Embryonic facial prominence (tissue), 1 donor: Measurements from ENCODE around the gene RPLP1.

Source experiments
- DNase-seq: peaks from one replicate; pipeline ENCODE4 v3.0.0-alpha.2; 2016; ENCODE audit errors: extremely low spot score

Gene RPLP1

DNA sequence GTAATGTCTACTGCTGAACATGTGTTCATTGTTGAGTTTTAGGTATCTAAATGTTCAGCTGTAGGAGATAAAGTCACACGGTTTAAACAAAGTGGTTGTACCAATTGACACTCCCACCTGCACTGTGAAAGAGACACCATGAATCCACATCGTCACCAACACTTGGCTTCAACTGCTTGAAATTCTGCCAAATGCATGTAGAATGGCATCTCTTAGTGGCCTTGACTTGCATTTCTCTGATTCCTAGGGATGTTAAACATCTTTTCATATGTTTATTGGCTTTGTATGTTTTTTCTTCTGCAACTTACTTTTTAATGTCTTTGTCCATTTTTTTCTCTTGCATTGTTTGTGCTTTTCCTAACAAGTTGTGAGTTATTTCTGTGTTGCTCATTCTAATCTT lies 43.4 kb downstream of the RPLP1 start:
- DNase-seq, result no peak

DNA sequence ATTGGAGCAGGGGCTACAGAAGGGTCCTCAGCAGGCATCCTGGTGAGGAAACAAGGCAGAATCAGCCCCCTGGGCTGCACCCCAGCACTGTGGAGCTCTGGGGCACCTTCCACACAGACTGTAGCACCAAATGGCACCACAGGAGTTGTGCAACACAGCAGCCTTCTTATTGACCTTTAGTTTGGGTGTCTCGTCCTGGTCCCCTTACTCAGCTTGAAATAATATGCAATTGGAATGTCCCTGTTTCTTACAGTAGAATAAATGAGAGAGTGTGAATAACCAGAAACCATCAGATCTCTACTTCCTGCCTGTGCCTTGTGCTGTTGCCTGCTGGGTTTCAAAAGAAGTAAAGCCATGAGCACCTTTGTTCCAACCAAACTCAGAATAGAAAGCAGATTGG lies 44.5 kb downstream of the RPLP1 start:
- no peak for DNase-seq

DNA sequence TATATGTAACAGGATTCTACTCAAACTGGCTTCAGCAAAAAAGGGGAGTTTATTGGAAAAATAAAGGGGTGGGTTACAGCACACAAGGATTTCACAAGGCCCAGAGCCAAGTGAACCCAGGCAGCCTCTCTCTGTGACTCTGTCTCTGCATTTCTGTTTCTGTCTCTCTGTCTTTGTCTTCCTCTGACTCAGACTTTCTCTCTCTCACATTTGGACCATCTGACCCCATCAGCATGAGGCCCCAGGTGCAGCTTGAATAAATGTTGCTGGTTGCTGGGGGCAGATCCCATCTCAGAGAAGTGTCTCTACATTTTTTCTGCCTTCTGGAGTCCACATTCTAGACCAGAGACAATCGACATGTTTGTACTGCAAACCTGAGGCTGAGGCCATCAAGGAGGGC lies 45.0 kb downstream of the RPLP1 start:
- DNase-seq, result no peak

GRCh38 chr15:69498282-69498681 lies 45.7 kb downstream of the RPLP1 start:
- no peak for DNase-seq

GRCh38 chr15:69498987-69499386 lies 46.4 kb downstream of the RPLP1 start:
- DNase-seq, result no peak

- no peak for DNase-seq
Observed at GRCh38 chr15:69499521-69500211, 47.0 kb downstream of the RPLP1 start.

- no peak for DNase-seq
Observed at GRCh38 chr15:69500339-69500738, 47.7 kb downstream of the RPLP1 start.

DNA sequence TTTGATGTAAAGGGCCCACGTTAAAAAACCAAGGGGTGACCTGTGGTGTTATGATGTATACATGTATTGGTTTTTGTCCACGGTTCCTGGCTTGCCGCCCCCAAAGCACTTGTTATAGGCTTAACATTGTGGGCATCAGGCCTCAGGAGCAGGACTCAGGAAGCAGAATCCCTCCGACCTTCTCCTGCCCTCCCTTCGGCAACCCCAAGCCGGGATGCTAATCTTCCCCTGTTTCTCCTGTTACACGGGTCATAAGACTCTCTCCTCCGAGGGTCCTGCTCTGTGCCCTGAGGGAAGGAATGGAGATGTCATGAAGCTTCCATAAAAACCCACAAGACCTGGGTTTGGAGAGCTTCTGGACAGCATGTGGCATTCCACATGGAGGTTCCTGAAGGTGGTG lies 48.8 kb downstream of the RPLP1 start:
- DNase-seq, result no peak

DNA sequence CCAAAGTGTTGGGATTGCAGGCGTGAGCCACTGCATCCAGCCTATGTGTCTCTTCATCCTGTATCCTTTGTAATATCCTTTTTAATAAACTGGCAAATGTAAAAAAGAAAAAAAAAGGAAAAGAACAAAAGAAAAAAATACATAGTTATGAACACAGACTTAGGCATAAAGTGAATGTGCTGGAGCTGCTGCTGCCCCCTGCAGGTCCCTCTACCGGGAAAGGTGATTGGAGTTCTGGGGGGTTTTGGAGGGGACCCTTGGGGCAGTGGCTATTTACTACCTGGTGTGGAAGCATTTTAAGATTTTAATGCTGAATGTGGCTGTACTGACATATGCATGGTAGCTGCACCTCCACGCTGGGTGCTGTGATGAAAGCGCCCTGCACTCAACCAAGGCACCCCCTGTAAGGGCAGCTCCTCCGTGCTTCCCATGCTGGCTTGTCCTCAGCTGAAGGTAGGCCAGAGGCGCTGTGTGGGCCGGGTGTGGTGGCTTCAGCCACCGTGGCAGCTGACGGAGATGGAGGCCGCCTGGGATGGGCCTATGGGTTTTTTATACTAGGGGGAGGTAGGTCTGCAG lies 49.9 kb downstream of the RPLP1 start:
- DNase-seq, result no peak

GRCh38 chr15:69504352-69505040 lies 51.9 kb downstream of the RPLP1 start:
- DNase-seq, result no peak
